ENCODE data around the gene RBBP5. TPM values are rescaled to one million over a fixed set of nuclear protein-coding genes. Genes with fewer than 3 reads are reported as not detected.

The RBBP5 gene
- total and polyA plus RNA-seq, 2 experiments from 2014 or later, result 14.1 to 26.5 TPM

GRCh38 chr1:205127646-205128045 is 5.9 kb upstream of the RBBP5 start (continued):
- TF ChIP-seq ZNF462 (CRISPR knock-in tag; IDR thresholded peaks at IDR 0.05) (no peak), CREB1 (CRISPR knock-in tag; IDR thresholded peaks at IDR 0.05; ENCODE audit: low read depth) (no peak), JUNB (IDR thresholded peaks at IDR 0.05; ENCODE audit: unreplicated experiment) (no peak), STAT1 (IDR thresholded peaks at IDR 0.05; ENCODE audit: unreplicated experiment) (no peak), EZH2 (IDR thresholded peaks at IDR 0.05; ENCODE audit: low read depth, unreplicated experiment) (no peak), EZH2phosphoT487 (IDR thresholded peaks at IDR 0.05; ENCODE audit: unreplicated experiment) (no peak), NANOG (IDR thresholded peaks at IDR 0.05; ENCODE audit: borderline replicate concordance) (no peak), POLR2AphosphoS5 (IDR thresholded peaks at IDR 0.05; ENCODE audit: low read depth) (no peak)
- TF ChIP-seq, protein P1, sequence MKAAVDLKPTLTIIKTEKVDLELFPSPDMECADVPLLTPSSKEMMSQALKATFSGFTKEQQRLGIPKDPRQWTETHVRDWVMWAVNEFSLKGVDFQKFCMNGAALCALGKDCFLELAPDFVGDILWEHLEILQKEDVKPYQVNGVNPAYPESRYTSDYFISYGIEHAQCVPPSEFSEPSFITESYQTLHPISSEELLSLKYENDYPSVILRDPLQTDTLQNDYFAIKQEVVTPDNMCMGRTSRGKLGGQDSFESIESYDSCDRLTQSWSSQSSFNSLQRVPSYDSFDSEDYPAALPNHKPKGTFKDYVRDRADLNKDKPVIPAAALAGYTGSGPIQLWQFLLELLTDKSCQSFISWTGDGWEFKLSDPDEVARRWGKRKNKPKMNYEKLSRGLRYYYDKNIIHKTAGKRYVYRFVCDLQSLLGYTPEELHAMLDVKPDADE (IDR thresholded peaks at IDR 0.05), result no peak

- Histone ChIP-seq H3K36me3 (ENCODE audit: insufficient read depth) (no peaks in the 10 kb centered on the region), H3K4me3 (no peak overlapping the region), H3K27me3 (ENCODE audit: insufficient read depth) (no peaks in the 10 kb centered on the region), H3K9me2 (ENCODE audit: insufficient read depth) (no peaks in the 10 kb centered on the region), H4K20me1 (replicated peaks; ENCODE audit: insufficient read depth) (peaks cover 14% of the 10 kb centered on the region), H3K27ac (ENCODE audit: low read depth) (no peak overlapping the region), H3F3A (replicated peaks; ENCODE audit: low read depth) (no peaks in the 10 kb centered on the region; the same call in 1 of the 2 replicates), H3K4me2 (no peak overlapping the region), H2AFZ (no peak overlapping the region), H3K4me1 (ENCODE audit: insufficient read depth) (peaks cover 9% of the 10 kb centered on the region; the same call in 1 of the 2 replicates), H3K79me2 (replicated peaks; ENCODE audit: insufficient read depth) (peaks cover 19% of the 10 kb centered on the region)
- no peak overlapping the region for H3K4me3 Mint-ChIP-seq
- no peak for DNase-seq (ENCODE audit: low spot score)
- peaks cover 12% of the 10 kb centered on the region for H3K4me1 Mint-ChIP-seq
- ATAC-seq, result no peak
- no peaks in the 10 kb centered on the region for H3K9me3 Mint-ChIP-seq
- peaks cover 4% of the 10 kb centered on the region; the same call in 1 of the 3 replicates for H3K36me3 Mint-ChIP-seq (ENCODE audit: low read depth)
- H3K27me3 Mint-ChIP-seq (ENCODE audit: insufficient read depth, low read depth, poor library complexity), result peaks cover 4% of the 10 kb centered on the region
- H3K27ac Mint-ChIP-seq, result no peak overlapping the region
- no peak for TF ChIP-seq JUNB (IDR thresholded peaks at IDR 0.05; ENCODE audit: unreplicated experiment)
- TF ChIP-seq REST (IDR thresholded peaks at IDR 0.05; ENCODE audit: unreplicated experiment), result no peak
- no peak for TF ChIP-seq EZH2phosphoT487 (IDR thresholded peaks at IDR 0.05; ENCODE audit: unreplicated experiment)
- no peak for TF ChIP-seq POLR2AphosphoS5 (IDR thresholded peaks at IDR 0.05; ENCODE audit: low read depth)
- no peak for TF ChIP-seq ZNF331 (CRISPR knock-in tag; IDR thresholded peaks at IDR 0.05; ENCODE audit: low read depth)
- TF ChIP-seq, protein P1 (IDR thresholded peaks at IDR 0.05), result no peak
- no peak for TF ChIP-seq EZH2 (IDR thresholded peaks at IDR 0.05; ENCODE audit: low read depth, unreplicated experiment)
- TF ChIP-seq STAT1 (IDR thresholded peaks at IDR 0.05; ENCODE audit: unreplicated experiment), result no peak
Observed at GRCh38 chr1:205124726-205125125, 2.9 kb upstream of the RBBP5 start.
